Neural cell (in vitro differentiated cells): ENCODE measurements around the gene ZFP36L2. TPM values are rescaled to one million over a fixed set of nuclear protein-coding genes. Genes with fewer than 3 reads are reported as not detected.

Experiments
- H2AFZ ChIP-seq: fragments of 200-600, 300-800 bp; sonication (generic), shearing (Covaris generic); 2 replicates; pipeline ENCODE4 v1.6.0; 2014; ENCODE audit warnings: low read depth, mild to moderate bottlenecking, antibody characterized with exemption, low read length, moderate library complexity
- H3F3A ChIP-seq: fragments of 200-600 bp; shearing (Covaris generic); 2 replicates; pipeline ENCODE4 v1.6.1; 2016; ENCODE audit warnings: mild to moderate bottlenecking, moderate library complexity, mixed read lengths, antibody characterized with exemption, low read length; ENCODE audit not compliant: insufficient read depth, poor library complexity, severe bottlenecking
- H3K27ac ChIP-seq: fragments of 200-600, 300-800 bp; sonication (generic), shearing (Covaris generic); 2 replicates; pipeline ENCODE4 v1.5.1; 2014; ENCODE audit warnings: mild to moderate bottlenecking, low read length, moderate library complexity
- H3K27me3 ChIP-seq: fragments of 300-800, 200-600 bp; sonication (generic), shearing (Covaris generic); 2 replicates; pipeline ENCODE4 v1.6.0; 2014; ENCODE audit warnings: mild to moderate bottlenecking, low read depth, low read length, moderate library complexity; ENCODE audit not compliant: insufficient read depth
- H3K36me3 ChIP-seq: fragments of 300-800, 200-600 bp; sonication (generic), shearing (Covaris generic); 2 replicates; pipeline ENCODE4 v1.5.1; 2014; ENCODE audit warnings: mild to moderate bottlenecking, antibody characterized with exemption, low read length, moderate library complexity; ENCODE audit not compliant: insufficient read depth
- H3K4me2 ChIP-seq: fragments of 300-800, 200-600 bp; sonication (generic), shearing (Covaris generic); 2 replicates; pipeline ENCODE4 v1.6.0; 2014; ENCODE audit warnings: mild to moderate bottlenecking, low read length
- H3K4me3 ChIP-seq: fragments of 300-800, 200-600 bp; sonication (generic), shearing (Covaris generic); 2 replicates; pipeline ENCODE4 v1.5.1; 2014; ENCODE audit warnings: mild to moderate bottlenecking, low read length, moderate library complexity
- H3K79me2 ChIP-seq: fragments of 200-600 bp; shearing (Covaris generic); replicated peaks from 2 replicates; pipeline ENCODE4 v1.6.0; 2014; ENCODE audit warnings: mild to moderate bottlenecking, low read length, moderate library complexity; ENCODE audit not compliant: insufficient read depth
- H3K9ac ChIP-seq: fragments of 300-800, 200-600 bp; sonication (generic), shearing (Covaris generic); 2 replicates; pipeline ENCODE4 v1.6.1; 2016; ENCODE audit warnings: mild to moderate bottlenecking, low read length, mixed read lengths
- H3K9me2 ChIP-seq: fragments of 200-600 bp; shearing (Covaris generic); 2 replicates; pipeline ENCODE4 v1.6.1; 2016; ENCODE audit warnings: mild to moderate bottlenecking, low read length, mixed read lengths; ENCODE audit not compliant: insufficient read depth
- H3K9me3 ChIP-seq: fragments of 200-600, 300-800 bp; sonication (generic), shearing (Covaris generic); 2 replicates; pipeline ENCODE4 v1.6.1; 2016; ENCODE audit warnings: mild to moderate bottlenecking, mixed run types, low read length, moderate library complexity, mixed read lengths
- H4K20me1 ChIP-seq: fragments of 200-600 bp; shearing (Covaris generic); 2 replicates; pipeline ENCODE4 v1.6.1; 2016; ENCODE audit warnings: mild to moderate bottlenecking, mixed run types; ENCODE audit not compliant: insufficient read depth
- CTCF ChIP-seq: fragments of 450-650 bp; IDR thresholded peaks from 2 replicates; pipeline ENCODE4 v1.5.1; 2014; ENCODE audit warnings: antibody characterized with exemption, mild to moderate bottlenecking, moderate library complexity; ENCODE audit not compliant: poor library complexity, severe bottlenecking
- EP300 ChIP-seq: fragments of 450-650 bp; conservative IDR thresholded peaks from 2 replicates; pipeline ENCODE4 v1.6.1; 2014; ENCODE audit warnings: antibody characterized with exemption, mild to moderate bottlenecking, moderate library complexity; ENCODE audit not compliant: poor library complexity, severe bottlenecking
- EZH2 ChIP-seq: fragments of 200-600, 300-800 bp; shearing (Covaris generic), sonication (generic); IDR thresholded peaks from 2 replicates; pipeline ENCODE4 v1.6.1; 2014; ENCODE audit warnings: antibody characterized with exemption, low read length, borderline replicate concordance, mild to moderate bottlenecking; ENCODE audit not compliant: insufficient read depth, poor library complexity, severe bottlenecking
- MXI1 ChIP-seq: fragments of 450-650 bp; conservative IDR thresholded peaks from 2 replicates; pipeline ENCODE4 v1.6.1; 2014; ENCODE audit warnings: antibody characterized with exemption, mild to moderate bottlenecking; ENCODE audit not compliant: poor library complexity, severe bottlenecking
- POLR2AphosphoS5 ChIP-seq: IDR thresholded peaks from 2 replicates; pipeline ENCODE4 v1.6.1; 2012
- RAD21 ChIP-seq: fragments of 450-650 bp; conservative IDR thresholded peaks from 2 replicates; pipeline ENCODE4 v1.6.1; 2014; ENCODE audit warnings: antibody characterized with exemption, mild to moderate bottlenecking, moderate library complexity
- REST ChIP-seq: IDR thresholded peaks from 2 replicates; pipeline ENCODE4 v1.6.1; 2012; ENCODE audit warnings: borderline replicate concordance
- SMC3 ChIP-seq: fragments of 450-650 bp; conservative IDR thresholded peaks from 2 replicates; pipeline ENCODE4 v1.6.1; 2014; ENCODE audit warnings: antibody characterized with exemption, mild to moderate bottlenecking, moderate library complexity; ENCODE audit not compliant: poor library complexity
- TAF1 ChIP-seq: IDR thresholded peaks from 2 replicates; pipeline ENCODE4 v1.6.1; 2012; ENCODE audit warnings: low read depth
- polyA plus RNA-seq: library from polyadenylated mRNA; depleted of rRNA; stranded (reverse); fragments of >200 nt; gene quantifications from 2 replicates; pipeline ENCODE4 v1.2.3, GENCODE V29; 2014

The ZFP36L2 gene
- polyA plus RNA-seq, 1 donor from 2014 or later = 0.33 TPM

DNA sequence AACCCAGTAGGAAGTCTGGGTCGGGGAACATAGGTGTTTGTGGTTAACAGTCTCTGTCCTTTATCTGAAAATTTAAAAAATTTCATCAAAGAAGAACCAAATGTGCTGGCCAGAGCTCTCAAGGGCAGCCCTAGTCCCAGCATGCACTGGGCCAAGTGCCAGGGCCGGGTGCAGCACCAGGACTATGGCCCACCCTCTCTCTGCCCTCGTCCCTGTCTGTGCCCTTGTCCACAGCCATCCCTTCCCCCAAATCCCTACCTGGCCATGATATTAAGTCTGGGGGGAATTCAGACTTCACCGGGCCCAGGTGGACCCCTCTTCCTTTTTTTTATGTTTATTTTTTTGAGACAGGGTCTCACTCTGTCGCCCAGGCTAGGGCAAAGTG is 14.4 kb upstream of the ZFP36L2 start:
- no peaks in the 10 kb centered on the region for H3K36me3 ChIP-seq
- H3K4me2 ChIP-seq = no peak overlapping the region
- no peak overlapping the region for H3K27ac ChIP-seq
- H3K9me3 ChIP-seq = no peaks in the 10 kb centered on the region
- TF ChIP-seq EP300 = no peak
- TF ChIP-seq EZH2 = no peak
- TF ChIP-seq REST = no peak
- no peak for TF ChIP-seq POLR2AphosphoS5
- no peak for TF ChIP-seq SMC3
- no peak for TF ChIP-seq MXI1
- TF ChIP-seq CTCF = no peak
- no peak for TF ChIP-seq TAF1
- TF ChIP-seq RAD21 = no peak
- no peaks in the 10 kb centered on the region for H3K79me2 ChIP-seq
- H3K9me2 ChIP-seq = no peaks in the 10 kb centered on the region
- H3K27me3 ChIP-seq = no peaks in the 10 kb centered on the region
- no peak overlapping the region for H2AFZ ChIP-seq
- H3F3A ChIP-seq = no peaks in the 10 kb centered on the region
- no peak overlapping the region for H3K4me3 ChIP-seq
- H3K9ac ChIP-seq = no peak overlapping the region
- H4K20me1 ChIP-seq = no peaks in the 10 kb centered on the region

GRCh38 chr2:43239981-43240765 is 13.8 kb upstream of the ZFP36L2 start:
- H3K9me3 ChIP-seq = no peaks in the 10 kb centered on the region
- H3K4me3 ChIP-seq = no peak overlapping the region
- no peak overlapping the region for H3K4me2 ChIP-seq
- H3K36me3 ChIP-seq = no peaks in the 10 kb centered on the region
- H3K27ac ChIP-seq = no peak overlapping the region
- H3K9ac ChIP-seq = no peak overlapping the region
- no peaks in the 10 kb centered on the region for H3K9me2 ChIP-seq
- no peaks in the 10 kb centered on the region for H3K79me2 ChIP-seq
- no peaks in the 10 kb centered on the region for H4K20me1 ChIP-seq
- H3K27me3 ChIP-seq = no peaks in the 10 kb centered on the region
- H2AFZ ChIP-seq = no peak overlapping the region
- H3F3A ChIP-seq = no peaks in the 10 kb centered on the region
- TF ChIP-seq RAD21 (no peak), POLR2AphosphoS5 (no peak), SMC3 (no peak), REST (no peak), CTCF (no peak)
